Heart left ventricle (tissue), 16 donors: Measurements from ENCODE around the gene OPN1SW. TPM values are rescaled to one million over a fixed set of nuclear protein-coding genes. Genes with fewer than 3 reads are reported as not detected.

Experiments
- ATAC-seq, 4 donors: fragments of 200-7000 bp; cut with Tn5 transposase; one replicate each; pipeline ENCODE4 v1.9.1; 2020 to 2022; ENCODE audit warnings: moderate library complexity in 4 of 4, mild to moderate bottlenecking in 3 of 4, moderate number of reproducible peaks in 1 of 4
- DNase-seq, 5 donors: peaks; one replicate each; pipeline ENCODE4 v3.0.0-alpha.2; 2020
- H3K27ac ChIP-seq, 12 donors: fragments of 200-600 bp; sonication (generic) in 4 of 12; one replicate each; pipeline versions ENCODE4 v1.5.0 to v1.8.0; 2016 to 2022; ENCODE audit warnings: mild to moderate bottlenecking in 2 of 12
- H3K27me3 ChIP-seq, 9 donors: fragments of 200-600 bp; sonication (generic) in 2 of 9; one replicate each; pipeline versions ENCODE4 v1.5.1 to v1.8.0; 2016 to 2022; ENCODE audit warnings: mild to moderate bottlenecking in 3 of 9
- H3K36me3 ChIP-seq, 9 donors: fragments of 200-600 bp; sonication (generic) in 2 of 9; one replicate each; pipeline versions ENCODE4 v1.5.0 to v1.8.0; 2018 to 2022; ENCODE audit warnings: mild to moderate bottlenecking in 2 of 9
- H3K4me1 ChIP-seq, 12 donors: fragments of 200-600 bp; sonication (generic) in 4 of 12; one replicate each; pipeline versions ENCODE4 v1.5.0 to v1.8.0; 2016 to 2022; ENCODE audit warnings: mild to moderate bottlenecking in 3 of 12
- H3K4me3 ChIP-seq, 12 donors: fragments of 200-600 bp; sonication (generic) in 4 of 12; one replicate each; pipeline versions ENCODE4 v1.5.0 to v1.8.0; 2017 to 2022; ENCODE audit warnings: mild to moderate bottlenecking in 9 of 12, moderate library complexity in 4 of 12
- H3K9me3 ChIP-seq, 12 donors: fragments of 200-600 bp; sonication (generic) in 4 of 12; one replicate each; pipeline versions ENCODE4 v1.5.0 to v1.8.0; 2016 to 2022; ENCODE audit warnings: mild to moderate bottlenecking in 1 of 12
- CTCF ChIP-seq, 12 donors: fragments of 200-600 bp; sonication (generic) in 4 of 12; IDR thresholded peaks; one replicate each; pipeline versions ENCODE4 v1.5.0 to v1.8.0; 2018 to 2022; ENCODE audit warnings: antibody characterized with exemption in 12 of 12, mild to moderate bottlenecking in 5 of 12
- POLR2A ChIP-seq, 2 donors: fragments of 450-650 bp; IDR thresholded peaks; one replicate each; pipeline ENCODE4 v1.6.1; 2017; ENCODE audit warnings: antibody characterized with exemption in 2 of 2, mild to moderate bottlenecking in 2 of 2, moderate library complexity in 2 of 2
- WGBS, 4 donors: extraction: QIAGEN DNeasy Blood & Tissue Kit in 2 of 4; methylation state at CpG; one replicate each; pipeline versions ENCODE4 v1.1.5 to v1.1.7; 2013 to 2018; 5-methylcytosine and 5-hydroxymethylcytosine counted together
- intact Hi-C, 10 donors: fragments of 100-400 bp; cut with DNase I; formaldehyde crosslinking; loops; one replicate each; pipeline versions ENCODE4 v1.11.1 to v1.14.2; 2022
- polyA plus RNA-seq, 2 donors: library from polyadenylated mRNA; stranded (reverse); fragments of 200-250 nt; gene quantifications; one replicate each; pipeline ENCODE4 v1.2.3, GENCODE V29; 2013
- total RNA-seq, 9 donors: library from RNA; depleted of rRNA in 2 of 9; stranded (reverse); fragments of >200 nt in 2 of 9; fragmentation: NEBNext Ultra II Directional in 3 of 9; extraction: Animal tissue kit (Norgen Biotek cat#: 25700) in 3 of 9; gene quantifications; one replicate each; pipeline versions ENCODE4 v1.1.0 to v1.2.4, GENCODE V29; 2016 to 2023
- donor health status: ischemic (EF 13 %, LVEDD 7.1; RV severe dilation, severe dysfunction).
- donor health status: healthy with polysubstance abuse.
- donor health status: DM: no; HTN: yes; CAD: no.
- donor health status: DM: no; HTN: no; CAD: no.
- donor health status: ischemic (EF 25% LVEDD 6.9; RV normal size, moderate dysfunction).
- donor health status: ischemic (EF 25% LVEDD 5.7; RV mildly dilated, moderate dysfunction).
- donor health status: healthy.
- donor health status: DM: yes; HTN: yes; CAD: no.
- donor health status: ischemic (EF 35%, LVEDD 5.7; RV mildly dilated, moderate dysfunction).
- donor health status: nonischemic (EF 11% LVEDD 7.7; RV severe dilation, severe dysfunction).
- donor health status: DM: yes; HTN: yes; CAD: no.
- donor health status: PGD.
- donor health status: ischemic (EF 29% LVEDD 5.4; RV normal size, mild dysfunction).
- donor health status: nonischemic (EF 23%, LVEDD 6.1; RV moderate dilation, normal function).

Gene OPN1SW
- total and polyA plus RNA-seq, 11 donors: not detected

GRCh38 chr7:128804484-128804883 is 28.9 kb upstream of the OPN1SW start:
- Histone ChIP-seq H3K9me3 (no peaks in the 10 kb centered on the region), H3K27ac (no peak overlapping the region), H3K4me1 (no peaks in the 10 kb centered on the region), H3K36me3 (peaks cover 0 to 17% (median 5%) of the 10 kb centered on the region in 9 donors), H3K27me3 (no peaks in the 10 kb centered on the region), H3K4me3 (no peak overlapping the region)
- ATAC-seq: no peak
- no peak for DNase-seq
- intact Hi-C loops: no loop called here
- WGBS, 4 donors: 75 to 84% (median 80%) methylated on average over 5 to 6 of the region's 6 CpGs
- TF ChIP-seq POLR2A (IDR thresholded peaks at IDR 0.05) (no peak), CTCF (IDR thresholded peaks at IDR 0.05) (no peak)

GRCh38 chr7:128801667-128802418 is 26.2 kb upstream of the OPN1SW start:
- DNase-seq: no peak
- intact Hi-C loops: no loop called here
- no peak for TF ChIP-seq CTCF (IDR thresholded peaks at IDR 0.05)
- no peak for TF ChIP-seq POLR2A (IDR thresholded peaks at IDR 0.05)
- Histone ChIP-seq H3K4me1 (no peaks in the 10 kb centered on the region), H3K27me3 (no peaks in the 10 kb centered on the region), H3K9me3 (no peaks in the 10 kb centered on the region), H3K4me3 (no peak overlapping the region), H3K36me3 (peaks cover 0 to 17% (median 5%) of the 10 kb centered on the region in 9 donors), H3K27ac (no peak overlapping the region)
- 87 to 95% (median 94%) methylated on average over 2 of the region's 2 CpGs for WGBS, 4 donors
- no peak for ATAC-seq

- no peak for TF ChIP-seq CTCF (IDR thresholded peaks at IDR 0.05)
- no peak for TF ChIP-seq POLR2A (IDR thresholded peaks at IDR 0.05)
- no peaks in the 10 kb centered on the region for H3K4me1 ChIP-seq
- intact Hi-C loops: no loop called here
- H3K9me3 ChIP-seq: no peaks in the 10 kb centered on the region
- WGBS, 4 donors: 92 to 97% (median 96%) methylated on average over 9 of the region's 9 CpGs
- no peak overlapping the region for H3K27ac ChIP-seq
- no peak for ATAC-seq
- H3K36me3 ChIP-seq: peaks cover 0 to 14% (median 5%) of the 10 kb centered on the region in 9 donors
- no peak overlapping the region for H3K4me3 ChIP-seq
- H3K27me3 ChIP-seq: no peaks in the 10 kb centered on the region
- no peak for DNase-seq
Observed at GRCh38 chr7:128801003-128801402, 25.4 kb upstream of the OPN1SW start.

GRCh38 chr7:128800567-128800966 is 25.0 kb upstream of the OPN1SW start:
- Histone ChIP-seq H3K27ac (no peak overlapping the region), H3K36me3 (peaks cover 0 to 10% (median 4%) of the 10 kb centered on the region in 9 donors), H3K4me1 (no peaks in the 10 kb centered on the region), H3K27me3 (no peaks in the 10 kb centered on the region), H3K9me3 (no peaks in the 10 kb centered on the region), H3K4me3 (no peak overlapping the region)
- TF ChIP-seq CTCF (IDR thresholded peaks at IDR 0.05): no peak
- TF ChIP-seq POLR2A (IDR thresholded peaks at IDR 0.05): no peak
- 90 to 97% (median 95%) methylated on average over 3 of the region's 3 CpGs for WGBS, 4 donors
- ATAC-seq: no peak
- DNase-seq: no peak
- intact Hi-C loops: no loop called here
